ENCODE data around the gene CDC45. TPM values are rescaled to one million over a fixed set of nuclear protein-coding genes. Genes with fewer than 3 reads are reported as not detected.

The CDC45 gene
- total RNA-seq, 4 donors from 2014 or later: 0.98 TPM; not detected in 3

DNA sequence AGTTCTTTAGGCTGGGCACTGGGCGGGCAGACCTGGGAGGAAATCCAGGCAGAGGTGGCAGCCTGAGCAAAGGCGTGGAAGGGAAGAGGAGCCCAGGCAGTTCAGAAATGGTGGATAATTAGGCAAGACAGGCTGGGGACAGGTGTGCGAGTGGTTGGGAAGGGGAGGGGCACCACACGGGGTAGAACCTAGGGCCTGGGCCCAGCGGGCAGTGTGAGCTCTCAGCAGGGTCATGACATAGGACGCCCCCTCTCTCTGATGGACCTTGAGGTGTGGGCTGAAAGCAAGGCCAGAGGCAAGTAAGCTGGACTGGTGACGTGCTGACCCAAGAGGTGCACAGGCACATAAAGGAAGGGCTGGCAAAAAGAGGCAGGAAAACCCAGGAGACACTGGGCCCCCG lies 7.5 kb upstream of the CDC45 start:
- TF ChIP-seq EP300 (IDR thresholded peaks at IDR 0.05) (no peak), POLR2A (IDR thresholded peaks at IDR 0.05) (no peak)
- TF ChIP-seq, protein P1, sequence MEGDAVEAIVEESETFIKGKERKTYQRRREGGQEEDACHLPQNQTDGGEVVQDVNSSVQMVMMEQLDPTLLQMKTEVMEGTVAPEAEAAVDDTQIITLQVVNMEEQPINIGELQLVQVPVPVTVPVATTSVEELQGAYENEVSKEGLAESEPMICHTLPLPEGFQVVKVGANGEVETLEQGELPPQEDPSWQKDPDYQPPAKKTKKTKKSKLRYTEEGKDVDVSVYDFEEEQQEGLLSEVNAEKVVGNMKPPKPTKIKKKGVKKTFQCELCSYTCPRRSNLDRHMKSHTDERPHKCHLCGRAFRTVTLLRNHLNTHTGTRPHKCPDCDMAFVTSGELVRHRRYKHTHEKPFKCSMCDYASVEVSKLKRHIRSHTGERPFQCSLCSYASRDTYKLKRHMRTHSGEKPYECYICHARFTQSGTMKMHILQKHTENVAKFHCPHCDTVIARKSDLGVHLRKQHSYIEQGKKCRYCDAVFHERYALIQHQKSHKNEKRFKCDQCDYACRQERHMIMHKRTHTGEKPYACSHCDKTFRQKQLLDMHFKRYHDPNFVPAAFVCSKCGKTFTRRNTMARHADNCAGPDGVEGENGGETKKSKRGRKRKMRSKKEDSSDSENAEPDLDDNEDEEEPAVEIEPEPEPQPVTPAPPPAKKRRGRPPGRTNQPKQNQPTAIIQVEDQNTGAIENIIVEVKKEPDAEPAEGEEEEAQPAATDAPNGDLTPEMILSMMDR (IDR thresholded peaks at IDR 0.05): no peak
- 90 to 92% methylated on average over 8 of the region's 8 CpGs for WGBS, 2 donors

DNA sequence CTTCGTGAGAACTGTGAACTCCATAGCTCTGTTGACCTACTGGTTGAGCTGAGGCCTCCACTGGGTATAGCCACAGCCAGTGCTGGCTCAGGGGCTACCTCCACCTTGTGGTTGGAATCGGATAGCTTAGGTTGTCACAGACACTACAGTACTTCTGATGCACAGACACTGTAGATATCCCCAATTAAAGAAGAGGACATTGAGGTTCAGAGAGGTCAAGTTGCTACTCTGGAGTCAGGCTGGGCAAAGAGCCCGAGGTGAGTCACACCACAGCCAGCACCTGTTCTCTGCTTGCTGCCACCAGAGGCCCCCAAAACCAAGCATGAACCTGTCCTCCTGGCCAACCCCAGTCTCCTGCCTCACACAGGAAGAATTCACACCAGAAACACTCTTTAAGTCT lies 6.1 kb upstream of the CDC45 start:
- TF ChIP-seq POLR2A (IDR thresholded peaks at IDR 0.05): no peak
- TF ChIP-seq, protein P1 (IDR thresholded peaks at IDR 0.05): no peak
- TF ChIP-seq EP300 (IDR thresholded peaks at IDR 0.05): no peak
- Histone ChIP-seq H3K4me3 (no peak overlapping the region), H3K4me1 (peaks cover 0 to 33% (median 12%) of the 10 kb centered on the region in 4 donors), H3K27me3 (no peaks in the 10 kb centered on the region), H3K27ac (no peak overlapping the region), H3K36me3 (peaks cover 0 to 68% (median 19%) of the 10 kb centered on the region in 3 donors), H3K9me3 (no peaks in the 10 kb centered on the region)
- DNase-seq (ENCODE audit: low spot score in 2 of 2): no peak
- WGBS, 2 donors: 53 to 79% methylated on average over 2 to 3 of the region's 3 CpGs

More for the DNA sequence above, 7.5 kb upstream of the CDC45 start:
- Histone ChIP-seq H3K4me1 (peaks cover 0 to 21% (median 4%) of the 10 kb centered on the region in 4 donors), H3K9me3 (no peaks in the 10 kb centered on the region), H3K36me3 (peaks cover 0 to 82% (median 31%) of the 10 kb centered on the region in 3 donors), H3K4me3 (no peak overlapping the region), H3K27ac (no peak overlapping the region), H3K27me3 (no peaks in the 10 kb centered on the region)
- no peak for DNase-seq (ENCODE audit: low spot score in 2 of 2)

DNA sequence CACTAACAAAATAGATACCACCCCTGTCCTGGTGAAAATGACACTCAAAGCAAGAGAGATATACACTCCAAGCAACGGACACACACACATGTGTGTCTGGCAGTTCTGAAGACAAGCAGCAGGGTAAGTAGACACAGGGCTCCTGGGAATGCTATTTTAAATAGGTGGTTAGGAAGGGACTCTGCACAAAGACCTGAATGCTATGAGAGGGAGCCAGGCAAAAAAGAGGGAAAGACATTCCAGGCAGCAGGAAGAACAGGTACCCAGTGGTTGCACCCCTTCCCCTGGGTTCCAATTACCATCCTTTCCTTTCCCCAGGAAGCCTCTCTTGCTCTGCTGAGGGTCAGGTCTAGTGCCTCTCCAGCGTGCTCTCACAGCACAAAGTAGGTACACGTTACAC lies 3.7 kb upstream of the CDC45 start:
- Histone ChIP-seq H3K27ac (no peak overlapping the region), H3K9me3 (no peaks in the 10 kb centered on the region), H3K36me3 (peaks cover 0 to 44% (median 0%) of the 10 kb centered on the region in 3 donors), H3K4me3 (no peak overlapping the region), H3K27me3 (no peaks in the 10 kb centered on the region), H3K4me1 (peaks cover 0 to 41% (median 16%) of the 10 kb centered on the region in 4 donors)
- TF ChIP-seq POLR2A (IDR thresholded peaks at IDR 0.05) (no peak), EP300 (IDR thresholded peaks at IDR 0.05) (no peak)
- TF ChIP-seq, protein P1 (IDR thresholded peaks at IDR 0.05): no peak
- DNase-seq (ENCODE audit: low spot score in 2 of 2): no peak
- WGBS, 2 donors: 64 to 67% methylated on average over 3 of the region's 3 CpGs

DNA sequence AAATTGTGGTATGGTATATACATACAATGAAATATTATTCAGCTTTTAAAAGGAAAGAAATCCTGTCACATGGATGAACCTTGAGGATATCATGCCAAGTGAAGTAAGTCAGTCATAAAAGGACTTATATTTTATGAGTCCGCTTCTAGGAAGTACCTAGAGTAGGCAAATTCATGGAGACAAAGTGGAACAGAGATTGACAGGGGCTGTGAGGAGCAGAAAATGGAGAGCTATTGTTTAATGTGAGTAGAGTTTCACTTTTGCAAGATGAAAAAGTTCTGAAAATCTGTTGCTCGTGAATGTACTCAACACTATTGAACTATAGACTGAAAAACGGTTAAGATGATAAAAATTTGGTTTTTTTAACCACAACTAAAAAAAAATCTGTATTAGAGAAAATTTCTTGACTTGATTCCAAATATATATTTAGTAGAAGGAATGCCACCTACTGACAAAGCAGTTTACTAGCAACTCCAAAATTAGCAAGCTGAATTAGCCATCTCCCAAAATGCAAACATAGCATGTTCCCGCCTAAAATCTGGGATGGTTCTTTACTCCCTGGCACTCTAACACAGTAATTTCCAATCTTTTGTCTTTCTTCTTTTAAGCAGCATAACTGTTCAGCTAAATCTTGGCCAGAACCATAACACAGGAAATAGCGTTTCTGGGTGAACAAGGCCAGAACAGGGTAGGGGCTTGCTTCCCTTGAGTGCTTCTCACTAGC lies 2.2 kb upstream of the CDC45 start:
- H3K36me3 ChIP-seq: peaks cover 0 to 29% (median 0%) of the 10 kb centered on the region in 3 donors
- peaks cover 0 to 41% (median 16%) of the 10 kb centered on the region in 4 donors for H3K4me1 ChIP-seq
- H3K27ac ChIP-seq: peak overlapping the region in 2 of 4 donors; percentile 90 to 99
- TF ChIP-seq, protein P1 (IDR thresholded peaks at IDR 0.05): peak in 1 of 5 experiments; percentile 13
- no peak for TF ChIP-seq POLR2A (IDR thresholded peaks at IDR 0.05)
- H3K9me3 ChIP-seq: no peaks in the 10 kb centered on the region
- no peak for DNase-seq (ENCODE audit: low spot score in 2 of 2)
- H3K27me3 ChIP-seq: no peaks in the 10 kb centered on the region
- H3K4me3 ChIP-seq: peak overlapping the region in 3 of 4 donors; percentile 65 to 97 (median 89)
- 22 to 23% methylated on average over 5 of the region's 5 CpGs for WGBS, 2 donors

Data from tibial nerve (tissue), 4 donors.